Caco-2 (cell line): ENCODE results near the gene SLC25A21. TPM values are rescaled to one million over a fixed set of nuclear protein-coding genes. Genes with fewer than 3 reads are reported as not detected.
A peak's percentile ranks its signal among the peaks of the same experiment; 100 is the strongest.

ENCODE experiments used
- BruUV-seq: library from RNA; stranded (reverse); fragments of 400-500 nt; replicated peaks from 2 replicates; lab custom pipeline; 2021; lab: Mats Ljungman, UMichigan
- CTCF ChIA-PET: fragments of 300-600 bp; sonication (Branson Sonifier 250); formaldehyde crosslinking; loops from one replicate; lab custom pipeline; 2022; ENCODE audit warnings: antibody characterized with exemption; lab: Charles Lee
- POLR2A ChIA-PET: fragments of 300-600 bp; sonication (Branson Sonifier 250); formaldehyde crosslinking; loops from one replicate; lab custom pipeline; 2022; ENCODE audit warnings: antibody characterized with exemption; lab: Charles Lee
- DNase-seq, 2 experiments: peaks; one replicate each; pipeline versions ENCODE4 v3.0.0 to v3.0.0-alpha.2; 2020 to 2022
- H3K27me3 ChIP-seq: replicated peaks from 2 replicates; pipeline ENCODE4 v1.6.0; 2011; ENCODE audit warnings: low read length; ENCODE audit not compliant: control insufficient read depth, insufficient read depth
- H3K36me3 ChIP-seq: 2 replicates; pipeline ENCODE4 v1.5.1; 2011; ENCODE audit warnings: low read length; ENCODE audit not compliant: control insufficient read depth, insufficient read depth
- H3K4me1 ChIP-seq: fragments of 250-450 bp; sonication (Bioruptor Pico); 2 replicates; pipeline ENCODE4 v1.5.1; 2020; ENCODE audit warnings: mild to moderate bottlenecking
- H3K4me3 ChIP-seq: 2 replicates; pipeline ENCODE4 v1.5.1; 2011; ENCODE audit warnings: low read depth, mild to moderate bottlenecking, control low read depth, low read length
- H3K9me3 ChIP-seq: fragments of 250-450 bp; sonication (Bioruptor Pico); 2 replicates; pipeline ENCODE4 v1.5.1; 2020; ENCODE audit warnings: mild to moderate bottlenecking, moderate library complexity
- H3K27ac Mint-ChIP-seq: one replicate; pipeline ENCODE4 v1.8.0; 2022; ENCODE audit warnings: mixed read lengths; ENCODE audit not compliant: unreplicated experiment
- H3K27me3 Mint-ChIP-seq: one replicate; pipeline ENCODE4 v1.8.0; 2022; ENCODE audit warnings: mixed read lengths; ENCODE audit not compliant: insufficient read depth, unreplicated experiment
- H3K36me3 Mint-ChIP-seq: one replicate; pipeline ENCODE4 v1.8.0; 2022; ENCODE audit warnings: mild to moderate bottlenecking, mixed read lengths; ENCODE audit not compliant: insufficient read depth, unreplicated experiment
- H3K4me1 Mint-ChIP-seq: one replicate; pipeline ENCODE4 v1.8.0; 2022; ENCODE audit warnings: low read depth, mixed read lengths; ENCODE audit not compliant: unreplicated experiment
- H3K4me3 Mint-ChIP-seq: one replicate; pipeline ENCODE4 v1.8.0; 2022; ENCODE audit warnings: mild to moderate bottlenecking, moderate library complexity, mixed read lengths; ENCODE audit not compliant: unreplicated experiment
- H3K9me3 Mint-ChIP-seq: one replicate; pipeline ENCODE4 v1.8.0; 2022; ENCODE audit warnings: mixed read lengths; ENCODE audit not compliant: unreplicated experiment
- CTCF ChIP-seq, 2 experiments: fragments of 200-600 bp in 1 of 2; IDR thresholded peaks; 1 replicate in 1 of 2; 2 replicates in 1 of 2; pipeline versions ENCODE4 v1.5.1 to v1.8.0; 2011 to 2022; ENCODE audit warnings: antibody characterized with exemption in 1 of 2, control low read depth in 1 of 2, inconsistent platforms in 1 of 2, low read depth in 1 of 2, low read length in 1 of 2, mild to moderate bottlenecking in 1 of 2, moderate library complexity in 1 of 2; ENCODE audit not compliant: insufficient read depth in 1 of 2, severe bottlenecking in 1 of 2, unreplicated experiment in 1 of 2
- intact Hi-C: fragments of 100-400 bp; cut with micrococcal nuclease; formaldehyde crosslinking; loops from one replicate; pipeline ENCODE4 v1.10.0; 2022; ENCODE audit not compliant: unreplicated experiment
- total RNA-seq: library from RNA; stranded (reverse); gene quantifications from 2 replicates; pipeline ENCODE4 v1.2.3, GENCODE V29; 2022

Gene SLC25A21
- total RNA-seq, 1 experiment from 2014 or later = 3.2 TPM

- peaks cover 8% of the 10 kb centered on the region for H3K4me1 Mint-ChIP-seq
- Histone ChIP-seq H3K9me3 (no peaks in the 10 kb centered on the region), H3K27me3 (no peaks in the 10 kb centered on the region), H3K4me1 (no peaks in the 10 kb centered on the region), H3K36me3 (no peaks in the 10 kb centered on the region), H3K4me3 (no peak overlapping the region)
- no peak overlapping the region for H3K4me3 Mint-ChIP-seq
- no peak for TF ChIP-seq CTCF (IDR thresholded peaks at IDR 0.05; ENCODE audit: insufficient read depth in 1 of 2, low read depth in 1 of 2, low read length in 1 of 2, severe bottlenecking in 1 of 2, unreplicated experiment in 1 of 2)
- POLR2A ChIA-PET = no interaction called here
- no peaks in the 10 kb centered on the region for H3K36me3 Mint-ChIP-seq
- H3K27me3 Mint-ChIP-seq = no peaks in the 10 kb centered on the region
- intact Hi-C loops = loop anchor here (10.0 kb wide), 1 partner anchor 104 kb away; no protein-coding TSS in a partner anchor
- H3K27ac Mint-ChIP-seq = no peak overlapping the region
- H3K9me3 Mint-ChIP-seq = no peaks in the 10 kb centered on the region
- no peak for DNase-seq
- no TSS peak for BruUV-seq
- CTCF ChIA-PET = no interaction called here
These were observed 43.4 kb downstream of the SLC25A21 start for GRCh38 chr14:37129047-37129446.

GRCh38 chr14:37124614-37125013, 47.8 kb downstream of the SLC25A21 start:
- peaks cover 15% of the 10 kb centered on the region; the same call in 1 of the 2 replicates for H3K4me1 ChIP-seq
- intact Hi-C loops = loop anchor here (10.0 kb wide), 1 partner anchor 100 kb away; no protein-coding TSS in a partner anchor
- POLR2A ChIA-PET = no interaction called here
- Mint-ChIP-seq H3K4me1 (peaks cover 20% of the 10 kb centered on the region), H3K27ac (no peak overlapping the region), H3K36me3 (no peaks in the 10 kb centered on the region), H3K27me3 (no peaks in the 10 kb centered on the region), H3K4me3 (no peak overlapping the region), H3K9me3 (no peaks in the 10 kb centered on the region)
- no peaks in the 10 kb centered on the region; the same call in 1 of the 2 replicates for H3K36me3 ChIP-seq
- peak in 1 of 2 experiments; percentile 16 for TF ChIP-seq CTCF (IDR thresholded peaks at IDR 0.05; ENCODE audit: insufficient read depth in 1 of 2, low read depth in 1 of 2, low read length in 1 of 2, severe bottlenecking in 1 of 2, unreplicated experiment in 1 of 2)
- peak; percentile 38 to 40 for DNase-seq
- H3K4me3 ChIP-seq = no peak overlapping the region
- H3K27me3 ChIP-seq = no peaks in the 10 kb centered on the region
- BruUV-seq = no TSS peak
- H3K9me3 ChIP-seq = no peaks in the 10 kb centered on the region
- CTCF ChIA-PET = no interaction called here

- intact Hi-C loops = loop anchor here (1.0 to 10.0 kb wide), 2 partner anchors 98 to 143 kb away; no protein-coding TSS in a partner anchor
- no peak overlapping the region for H3K4me3 Mint-ChIP-seq
- peaks cover 20% of the 10 kb centered on the region for H3K4me1 Mint-ChIP-seq
- peaks cover 15% of the 10 kb centered on the region; the same call in 1 of the 2 replicates for H3K4me1 ChIP-seq
- ChIA-PET POLR2A (no interaction called here), CTCF (no interaction called here)
- BruUV-seq = no TSS peak
- no peak for DNase-seq
- no peak overlapping the region for H3K27ac Mint-ChIP-seq
- no peaks in the 10 kb centered on the region for H3K27me3 Mint-ChIP-seq
- H3K9me3 Mint-ChIP-seq = no peaks in the 10 kb centered on the region
- peaks cover 10% of the 10 kb centered on the region for H3K9me3 ChIP-seq
- no peaks in the 10 kb centered on the region for H3K36me3 Mint-ChIP-seq
- no peaks in the 10 kb centered on the region for H3K27me3 ChIP-seq
- H3K4me3 ChIP-seq = no peak overlapping the region
- no peaks in the 10 kb centered on the region; the same call in 1 of the 2 replicates for H3K36me3 ChIP-seq
- no peak for TF ChIP-seq CTCF (IDR thresholded peaks at IDR 0.05; ENCODE audit: insufficient read depth in 1 of 2, low read depth in 1 of 2, low read length in 1 of 2, severe bottlenecking in 1 of 2, unreplicated experiment in 1 of 2)
These were observed 49.3 kb downstream of the SLC25A21 start for GRCh38 chr14:37122919-37123639.
